Osteocyte (in vitro differentiated cells): ENCODE results near the gene PARK7. TPM values are rescaled to one million over a fixed set of nuclear protein-coding genes. Genes with fewer than 3 reads are reported as not detected.

Source experiments
- DNase-seq: peaks from one replicate; pipeline ENCODE4 v3.0.0; 2021; ENCODE audit warnings: mixed read lengths; ENCODE audit not compliant: unreplicated experiment; ENCODE audit errors: extremely low spot score
- H3K27ac Mint-ChIP-seq: one replicate; pipeline ENCODE4 v1.8.0; 2021; ENCODE audit warnings: mild to moderate bottlenecking, mixed read lengths; ENCODE audit not compliant: unreplicated experiment
- H3K27me3 Mint-ChIP-seq: one replicate; pipeline ENCODE4 v1.8.0; 2021; ENCODE audit warnings: mixed read lengths; ENCODE audit not compliant: unreplicated experiment
- H3K36me3 Mint-ChIP-seq: one replicate; pipeline ENCODE4 v1.8.0; 2021; ENCODE audit warnings: mixed read lengths; ENCODE audit not compliant: unreplicated experiment
- H3K4me1 Mint-ChIP-seq: one replicate; pipeline ENCODE4 v1.8.0; 2021; ENCODE audit warnings: mixed read lengths; ENCODE audit not compliant: unreplicated experiment
- H3K4me3 Mint-ChIP-seq: one replicate; pipeline ENCODE4 v1.8.0; 2021; ENCODE audit warnings: mild to moderate bottlenecking, moderate library complexity, mixed read lengths; ENCODE audit not compliant: unreplicated experiment
- H3K9me3 Mint-ChIP-seq: one replicate; pipeline ENCODE4 v1.8.0; 2021; ENCODE audit warnings: mixed read lengths; ENCODE audit not compliant: unreplicated experiment
- CTCF ChIP-seq: fragments of 200-600 bp; sonication (generic); IDR thresholded peaks from 2 replicates; pipeline ENCODE4 v1.5.0; 2021; ENCODE audit warnings: antibody characterized with exemption, mild to moderate bottlenecking, moderate library complexity
- total RNA-seq: library from RNA; stranded (reverse); gene quantifications from 2 replicates; pipeline ENCODE4 v1.2.1, GENCODE V29; 2021

PARK7 gene
- total RNA-seq, 1 donor from 2014 or later, result 263 TPM

- peaks cover 82% of the 10 kb centered on the region for H3K4me1 Mint-ChIP-seq
Measured at GRCh38 chr1:8024329-8024728, 62.8 kb downstream of the PARK7 start.

GRCh38 chr1:8025061-8025670 lies 63.7 kb downstream of the PARK7 start:
- Mint-ChIP-seq H3K36me3 (peaks cover 7% of the 10 kb centered on the region), H3K4me1 (peaks cover 74% of the 10 kb centered on the region), H3K4me3 (peak overlapping the region; percentile 87), H3K9me3 (no peaks in the 10 kb centered on the region), H3K27me3 (no peaks in the 10 kb centered on the region), H3K27ac (peak overlapping the region; percentile 85)
- no peak for DNase-seq
- no peak for TF ChIP-seq CTCF

More at GRCh38 chr1:8024329-8024728, 62.8 kb downstream of the PARK7 start:
- Mint-ChIP-seq H3K36me3 (peaks cover 10% of the 10 kb centered on the region), H3K9me3 (no peaks in the 10 kb centered on the region), H3K4me3 (peak overlapping the region; percentile 87), H3K27me3 (no peaks in the 10 kb centered on the region), H3K27ac (no peak overlapping the region)
- no peak for TF ChIP-seq CTCF
- no peak for DNase-seq

- TF ChIP-seq CTCF, result peak; percentile 7
- peaks cover 5% of the 10 kb centered on the region for H3K36me3 Mint-ChIP-seq
- peak overlapping the region; percentile 87 for H3K4me3 Mint-ChIP-seq
- H3K27me3 Mint-ChIP-seq, result no peaks in the 10 kb centered on the region
- peaks cover 68% of the 10 kb centered on the region for H3K4me1 Mint-ChIP-seq
- DNase-seq, result no peak
- no peaks in the 10 kb centered on the region for H3K9me3 Mint-ChIP-seq
- H3K27ac Mint-ChIP-seq, result peak overlapping the region; percentile 85
Measured at GRCh38 chr1:8025671-8026144, 64.2 kb downstream of the PARK7 start.

GRCh38 chr1:8026153-8026975 lies 64.9 kb downstream of the PARK7 start, which contains the start of gene ERRFI1:
ERRFI1 (minus strand) TSS chr1:8026309; CDS start chr1:8015619, 10,690 bp downstream.
- Mint-ChIP-seq H3K27me3 (no peaks in the 10 kb centered on the region), H3K4me1 (peaks cover 64% of the 10 kb centered on the region), H3K4me3 (peak within 1 kb of the TSS; percentile 87), H3K36me3 (peaks cover 5% of the 10 kb centered on the region), H3K9me3 (no peaks in the 10 kb centered on the region), H3K27ac (peak within 1 kb of the TSS; percentile 96)
- peak; percentile 99 for DNase-seq
- no peak for TF ChIP-seq CTCF
